ENCODE results near the gene RASD2.

RASD2 gene

GRCh38 chr22:35516723-35517122 lies 23.9 kb upstream of the RASD2 start:
- DNase-seq (ENCODE audit: extremely low read depth, low read depth): no peak
- TF ChIP-seq CTCF (IDR thresholded peaks at IDR 0.05; ENCODE audit: low read depth, low read length): no peak

- TF ChIP-seq CTCF (IDR thresholded peaks at IDR 0.05; ENCODE audit: low read depth, low read length): no peak
- no peak for DNase-seq (ENCODE audit: extremely low read depth, low read depth)
Measured at GRCh38 chr22:35517207-35517606, 23.4 kb upstream of the RASD2 start.

- DNase-seq (ENCODE audit: extremely low read depth, low read depth): no peak
- TF ChIP-seq CTCF (IDR thresholded peaks at IDR 0.05; ENCODE audit: low read depth, low read length): no peak
Measured at GRCh38 chr22:35517769-35518530, 22.7 kb upstream of the RASD2 start.

- DNase-seq (ENCODE audit: extremely low read depth, low read depth): no peak
- no peak for TF ChIP-seq CTCF (IDR thresholded peaks at IDR 0.05; ENCODE audit: low read depth, low read length)
Measured at GRCh38 chr22:35518811-35519210, 21.8 kb upstream of the RASD2 start.

- DNase-seq (ENCODE audit: extremely low read depth, low read depth): no peak
- no peak for TF ChIP-seq CTCF (IDR thresholded peaks at IDR 0.05; ENCODE audit: low read depth, low read length)
Measured at GRCh38 chr22:35519306-35520000, 21.2 kb upstream of the RASD2 start.

GRCh38 chr22:35521358-35522224 lies 19.0 kb upstream of the RASD2 start:
- DNase-seq (ENCODE audit: extremely low read depth, low read depth): no peak
- no peak for TF ChIP-seq CTCF (IDR thresholded peaks at IDR 0.05; ENCODE audit: low read depth, low read length)

Measured in AG09319 (cell line).